NCI-H1694 (cell line): ENCODE measurements around the gene POU2AF3.
"Not testable (repeated sequence)": the region's sequence is repeated elsewhere in the genome, so short reads cannot be mapped to it uniquely, and the experiment has no call there.

Source experiments
- DNase-seq: peaks from one replicate; lab custom pipeline; 2025; lab: John Stamatoyannopoulos, UW

The POU2AF3 gene

GRCh38 chr11:111298413-111299100 lies at the start of gene POU2AF3:
TSS of gene POU2AF3 (plus strand) at chr11:111298546. CDS start at chr11:111298582, 36 bp downstream.
- DNase-seq: no peak

- no peak for DNase-seq
These were observed 47.4 kb upstream of the POU2AF3 start for GRCh38 chr11:111250936-111251335.

GRCh38 chr11:111253131-111253530 lies 45.2 kb upstream of the POU2AF3 start:
- no peak for DNase-seq

- no peak for DNase-seq
These were observed 44.7 kb upstream of the POU2AF3 start for GRCh38 chr11:111253630-111254029.

GRCh38 chr11:111258046-111258445 lies 40.3 kb upstream of the POU2AF3 start:
- DNase-seq: no peak

- no peak for DNase-seq
These were observed 38.5 kb upstream of the POU2AF3 start for GRCh38 chr11:111259896-111260295.

GRCh38 chr11:111260811-111261210 lies 37.5 kb upstream of the POU2AF3 start:
- DNase-seq: no peak

GRCh38 chr11:111264646-111265045 lies 33.7 kb upstream of the POU2AF3 start:
- no peak for DNase-seq

- DNase-seq: peak; percentile 2
These were observed 32.9 kb upstream of the POU2AF3 start for GRCh38 chr11:111265421-111265820.

GRCh38 chr11:111268303-111268702 lies 30.0 kb upstream of the POU2AF3 start:
- DNase-seq: not testable (repeated sequence)

GRCh38 chr11:111269146-111269868 lies 29.0 kb upstream of the POU2AF3 start:
- DNase-seq: peak; percentile 1

- no peak for DNase-seq
These were observed 25.9 kb upstream of the POU2AF3 start for GRCh38 chr11:111272420-111272819.

GRCh38 chr11:111282562-111283075 lies 15.7 kb upstream of the POU2AF3 start:
- DNase-seq: no peak

- DNase-seq: no peak
These were observed 14.3 kb upstream of the POU2AF3 start for GRCh38 chr11:111283945-111284481.

- no peak for DNase-seq
These were observed 12.9 kb upstream of the POU2AF3 start for GRCh38 chr11:111285189-111286091.

GRCh38 chr11:111291764-111292163 lies 6.6 kb upstream of the POU2AF3 start:
- no peak for DNase-seq

GRCh38 chr11:111292408-111292807 lies 5.9 kb upstream of the POU2AF3 start:
- DNase-seq: not testable (repeated sequence)

- no peak for DNase-seq
These were observed 2.1 kb upstream of the POU2AF3 start for GRCh38 chr11:111296196-111296595.

GRCh38 chr11:111297696-111298095 lies 650 bp upstream of the POU2AF3 start:
- DNase-seq: no peak

- no peak for DNase-seq
These were observed 1.0 kb downstream of the POU2AF3 start for GRCh38 chr11:111299101-111300026.

GRCh38 chr11:111300569-111300968 lies 2.2 kb downstream of the POU2AF3 start:
- no peak for DNase-seq
